B cell (primary cell): Measurements from ENCODE around the gene SULT1A2. TPM values are rescaled to one million over a fixed set of nuclear protein-coding genes. Genes with fewer than 3 reads are reported as not detected.

Source experiments
- ATAC-seq: fragments of 200-7000 bp; cut with Tn5 transposase; one replicate; pipeline ENCODE4 v1.10.0; 2021; ENCODE audit warnings: low read depth, mild to moderate bottlenecking, moderate number of reproducible peaks, moderate library complexity
- CTCF ChIA-PET: fragments of 350-600 bp; sonication (Branson Sonifier 250); formaldehyde crosslinking; loops from one replicate; lab custom pipeline; 2021; ENCODE audit warnings: antibody characterized with exemption, inconsistent platforms; lab: Charles Lee
- POLR2A ChIA-PET: fragments of 350-600 bp; sonication (Branson Sonifier 250); formaldehyde crosslinking; loops from one replicate; lab custom pipeline; 2021; ENCODE audit warnings: antibody characterized with exemption; lab: Charles Lee
- DNase-seq: peaks from one replicate; pipeline ENCODE4 v3.0.0; 2013
- H2AFZ ChIP-seq: 2 replicates; pipeline ENCODE4 v1.6.1; 2012; ENCODE audit warnings: mild to moderate bottlenecking, low read depth, low read length; ENCODE audit not compliant: insufficient read depth, poor library complexity, severe bottlenecking
- H3K27ac ChIP-seq, 2 donors: 1 replicate in 1 of 2; 2 replicates in 1 of 2; pipeline ENCODE4 v1.5.1; 2012 to 2013; ENCODE audit warnings: low read length in 2 of 2, mild to moderate bottlenecking in 2 of 2, moderate library complexity in 1 of 2
- H3K27me3 ChIP-seq, 4 experiments: fragments of 200-600 bp in 1 of 4; sonication (generic) in 1 of 4; replicated peaks in 1 of 4; 1 replicate in 2 of 4; 2 replicates in 2 of 4; pipeline versions ENCODE4 v1.6.1 to v1.7.0; 2013 to 2016; ENCODE audit warnings: low read length in 3 of 4, mild to moderate bottlenecking in 2 of 4, mixed read lengths in 1 of 4, moderate library complexity in 1 of 4; ENCODE audit not compliant: insufficient read depth in 4 of 4, control insufficient read depth in 3 of 4; ENCODE audit errors: control extremely low read depth in 1 of 4
- H3K36me3 ChIP-seq, 2 experiments: replicated peaks in 1 of 2; 1 replicate in 1 of 2; 2 replicates in 1 of 2; pipeline versions ENCODE4 v1.6.1 to v1.7.1; 2013; ENCODE audit warnings: low read length in 1 of 2; ENCODE audit not compliant: insufficient read depth in 2 of 2, control insufficient read depth in 1 of 2; ENCODE audit errors: control extremely low read depth in 1 of 2, extremely low read depth in 1 of 2
- H3K4me1 ChIP-seq, 2 donors: fragments of 200-600 bp in 1 of 2; sonication (generic) in 1 of 2; 1 replicate in 1 of 2; 2 replicates in 1 of 2; pipeline versions ENCODE4 v1.5.1 to v1.6.1; 2013 to 2017; ENCODE audit warnings: low read length in 2 of 2; ENCODE audit not compliant: control insufficient read depth in 2 of 2, insufficient read depth in 2 of 2
- H3K4me2 ChIP-seq: replicated peaks from 2 replicates; pipeline ENCODE3; 2012; ENCODE audit warnings: mild to moderate bottlenecking, low read depth, low read length; ENCODE audit not compliant: poor library complexity, severe bottlenecking
- H3K4me3 ChIP-seq, 5 experiments: fragments of 200-600 bp in 1 of 5; sonication (generic) in 1 of 5; 1 replicate in 3 of 5; 2 replicates in 2 of 5; pipeline versions ENCODE4 v1.5.1 to v1.7.0; 2011 to 2016; ENCODE audit warnings: low read length in 4 of 5, mild to moderate bottlenecking in 4 of 5, low read depth in 2 of 5, control low read depth in 1 of 5, moderate library complexity in 1 of 5; ENCODE audit not compliant: insufficient read depth in 1 of 5; ENCODE audit errors: control extremely low read depth in 1 of 5, extremely low read depth in 1 of 5
- H3K79me2 ChIP-seq: fragments of 200-600 bp; sonication (generic); one replicate; pipeline ENCODE4 v1.6.0; 2016; ENCODE audit warnings: low read length; ENCODE audit not compliant: control insufficient read depth, insufficient read depth
- H3K9ac ChIP-seq: fragments of 200-600 bp; sonication (generic); 2 replicates; pipeline ENCODE4 v1.6.1; 2017; ENCODE audit warnings: mild to moderate bottlenecking, low read length, moderate library complexity
- H3K9me3 ChIP-seq, 3 donors: one replicate each; pipeline versions ENCODE4 v1.6.1 to v1.7.1; 2013; ENCODE audit warnings: low read length in 2 of 3; ENCODE audit not compliant: control insufficient read depth in 2 of 3, insufficient read depth in 1 of 3; ENCODE audit errors: control extremely low read depth in 1 of 3
- H4K20me1 ChIP-seq: 2 replicates; pipeline ENCODE4 v1.6.0; 2012; ENCODE audit warnings: mild to moderate bottlenecking, low read length; ENCODE audit not compliant: insufficient read depth, control insufficient read depth, poor library complexity, severe bottlenecking
- H3K27ac Mint-ChIP-seq: one replicate; pipeline ENCODE4 v1.8.0; 2021; ENCODE audit warnings: mixed read lengths
- H3K27me3 Mint-ChIP-seq: one replicate; pipeline ENCODE4 v1.8.0; 2021; ENCODE audit warnings: mixed read lengths
- H3K4me1 Mint-ChIP-seq: one replicate; pipeline ENCODE4 v1.8.0; 2021; ENCODE audit warnings: mixed read lengths
- H3K4me3 Mint-ChIP-seq: one replicate; pipeline ENCODE4 v1.8.0; 2021; ENCODE audit warnings: mixed read lengths
- H3K9me3 Mint-ChIP-seq: one replicate; pipeline ENCODE4 v1.8.0; 2022; ENCODE audit warnings: mixed read lengths; ENCODE audit not compliant: insufficient read depth
- CTCF ChIP-seq: fragments of 200-600 bp; IDR thresholded peaks from one replicate; pipeline ENCODE4 v1.8.0; 2022; ENCODE audit warnings: antibody characterized with exemption, mild to moderate bottlenecking
- EZH2 ChIP-seq: IDR thresholded peaks from 2 replicates; pipeline ENCODE4 v1.6.1; 2012; ENCODE audit warnings: borderline replicate concordance, low read depth, mild to moderate bottlenecking, moderate library complexity, low read length; ENCODE audit not compliant: insufficient read depth, poor library complexity, severe bottlenecking
- WGBS: methylation state at CpG from one replicate; pipeline ENCODE4 v1.1.5; 2013; ENCODE audit warnings: missing lambda C conversion rate; ENCODE audit not compliant: insufficient coverage; 5-methylcytosine and 5-hydroxymethylcytosine counted together
- intact Hi-C: fragments of 100-400 bp; cut with micrococcal nuclease; formaldehyde crosslinking; loops from one replicate; pipeline ENCODE4 v1.10.0; 2022
- polyA plus RNA-seq: library from polyadenylated mRNA; depleted of rRNA; stranded (reverse); fragments of >200 nt; gene quantifications from 2 replicates; pipeline ENCODE4 v1.2.3, GENCODE V29; 2012
- total RNA-seq, 2 donors: library from RNA; stranded (reverse); fragments of 120-200 nt in 1 of 2; gene quantifications; 1 replicate in 1 of 2; 2 replicates in 1 of 2; pipeline versions ENCODE4 v1.2.3 to v1.2.4, GENCODE V29; 2013 to 2022

SULT1A2 gene
- total and polyA plus RNA-seq, 2 donors (not counting 1 experiment from before 2014, with no cell fraction given), result 0.32 TPM; not detected in 1

GRCh38 chr16:28573738-28574718 is 22.8 kb downstream of the SULT1A2 start:
- CTCF ChIA-PET, result no interaction called here
- ATAC-seq, result no peak
- peaks cover 3% of the 10 kb centered on the region for H3K4me1 Mint-ChIP-seq
- no peak for TF ChIP-seq CTCF
- TF ChIP-seq EZH2, result no peak
- Histone ChIP-seq H2AFZ (no peak overlapping the region), H3K27me3 (no peaks in the 10 kb centered on the region), H3K79me2 (peaks cover 58% of the 10 kb centered on the region), H4K20me1 (peaks cover 50% of the 10 kb centered on the region), H3K4me2 (no peak overlapping the region), H3K27ac (peak overlapping the region in 1 of 2 donors; percentile 9), H3K9me3 (no peaks in the 10 kb centered on the region), H3K4me1 (no peaks in the 10 kb centered on the region), H3K4me3 (no peak overlapping the region), H3K36me3 (peaks cover 0 to 3% of the 10 kb centered on the region in 2 experiments), H3K9ac (no peak overlapping the region)
- H3K27me3 Mint-ChIP-seq, result no peaks in the 10 kb centered on the region
- WGBS, result 73% methylated on average over 14 of the region's 17 CpGs
- no peaks in the 10 kb centered on the region for H3K9me3 Mint-ChIP-seq
- H3K27ac Mint-ChIP-seq, result peak overlapping the region; percentile 34
- intact Hi-C loops, result no loop called here
- no peak overlapping the region for H3K4me3 Mint-ChIP-seq
- no peak for DNase-seq
- POLR2A ChIA-PET, result no interaction called here
